ENCODE measurements around the gene TNIK.

DNA sequence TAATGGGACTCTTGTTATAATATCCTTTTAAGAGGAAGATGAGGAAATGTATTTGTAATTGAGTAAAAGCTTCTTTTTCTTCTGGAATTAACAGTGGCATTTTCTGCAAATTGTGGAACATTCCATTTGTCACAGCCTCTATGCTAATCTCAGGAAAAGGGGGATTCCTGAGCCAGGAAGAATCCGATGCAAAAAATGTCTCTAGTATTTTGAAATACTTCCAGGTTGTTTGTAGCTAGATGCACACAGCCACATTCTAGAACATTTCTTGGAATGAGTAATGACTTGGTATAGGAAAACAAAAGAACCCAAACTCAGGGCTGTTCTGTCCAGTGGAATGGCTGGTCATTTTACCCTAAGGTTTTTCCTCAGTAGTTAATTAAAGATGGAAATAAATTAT is 335.2 kb downstream of the TNIK start:
- TF ChIP-seq, protein P1, sequence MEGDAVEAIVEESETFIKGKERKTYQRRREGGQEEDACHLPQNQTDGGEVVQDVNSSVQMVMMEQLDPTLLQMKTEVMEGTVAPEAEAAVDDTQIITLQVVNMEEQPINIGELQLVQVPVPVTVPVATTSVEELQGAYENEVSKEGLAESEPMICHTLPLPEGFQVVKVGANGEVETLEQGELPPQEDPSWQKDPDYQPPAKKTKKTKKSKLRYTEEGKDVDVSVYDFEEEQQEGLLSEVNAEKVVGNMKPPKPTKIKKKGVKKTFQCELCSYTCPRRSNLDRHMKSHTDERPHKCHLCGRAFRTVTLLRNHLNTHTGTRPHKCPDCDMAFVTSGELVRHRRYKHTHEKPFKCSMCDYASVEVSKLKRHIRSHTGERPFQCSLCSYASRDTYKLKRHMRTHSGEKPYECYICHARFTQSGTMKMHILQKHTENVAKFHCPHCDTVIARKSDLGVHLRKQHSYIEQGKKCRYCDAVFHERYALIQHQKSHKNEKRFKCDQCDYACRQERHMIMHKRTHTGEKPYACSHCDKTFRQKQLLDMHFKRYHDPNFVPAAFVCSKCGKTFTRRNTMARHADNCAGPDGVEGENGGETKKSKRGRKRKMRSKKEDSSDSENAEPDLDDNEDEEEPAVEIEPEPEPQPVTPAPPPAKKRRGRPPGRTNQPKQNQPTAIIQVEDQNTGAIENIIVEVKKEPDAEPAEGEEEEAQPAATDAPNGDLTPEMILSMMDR (IDR thresholded peaks at IDR 0.05), result no peak
- TF ChIP-seq POLR2AphosphoS5 (IDR thresholded peaks at IDR 0.05), result no peak
- no peak for TF ChIP-seq POLR2A (IDR thresholded peaks at IDR 0.05)
- TF ChIP-seq EP300 (IDR thresholded peaks at IDR 0.05), result no peak

Measured in gastroesophageal sphincter (tissue), 3 donors.